ENCODE data around the gene C22orf31.
A peak's percentile ranks its signal among the peaks of the same experiment; 100 is the strongest.

Gene C22orf31

DNA sequence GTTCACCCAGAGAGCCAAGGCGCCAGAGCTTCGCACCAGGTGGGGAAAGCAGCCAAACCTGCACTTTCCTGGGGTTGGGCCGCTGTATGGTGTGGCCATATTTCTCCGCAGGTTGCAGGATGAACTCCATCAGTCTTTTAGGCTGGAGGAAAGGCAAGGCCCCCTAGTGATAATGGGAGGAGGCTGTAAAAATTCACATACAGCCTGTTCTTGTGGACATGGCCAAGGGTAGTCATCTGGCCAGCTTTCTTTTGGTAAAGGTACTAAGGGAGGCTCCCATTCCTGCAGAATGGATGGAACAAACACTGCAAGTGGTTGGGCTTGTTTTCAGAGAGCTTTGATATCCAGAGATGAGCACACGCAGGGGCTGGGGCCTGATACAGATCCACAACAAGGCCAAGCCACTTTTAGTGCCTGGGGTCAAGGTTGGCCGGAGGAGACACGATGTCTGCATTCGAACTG, 29.6 kb downstream of the C22orf31 start:
- Histone ChIP-seq H3K27ac (ENCODE audit: low read length) (peak overlapping the region; percentile 26), H3K27me3 (ENCODE audit: control insufficient read depth, insufficient read depth, low read length) (no peaks in the 10 kb centered on the region), H3K9me3 (ENCODE audit: control insufficient read depth, low read depth, low read length) (no peaks in the 10 kb centered on the region), H3K4me3 (ENCODE audit: low read length) (peak overlapping the region; percentile 58), H3K4me1 (ENCODE audit: control insufficient read depth, low read depth, low read length) (peaks cover 30% of the 10 kb centered on the region), H3K36me3 (ENCODE audit: control insufficient read depth, low read depth, low read length) (no peaks in the 10 kb centered on the region), H3K9ac (ENCODE audit: low read length) (peak overlapping the region; percentile 6)

GRCh38 chr22:29031227-29032011, 30.2 kb downstream of the C22orf31 start:
- H3K9ac ChIP-seq (ENCODE audit: low read length) = peak overlapping the region; percentile 6
- peaks cover 30% of the 10 kb centered on the region for H3K4me1 ChIP-seq (ENCODE audit: control insufficient read depth, low read depth, low read length)
- H3K4me3 ChIP-seq (ENCODE audit: low read length) = peak overlapping the region; percentile 58
- H3K9me3 ChIP-seq (ENCODE audit: control insufficient read depth, low read depth, low read length) = no peaks in the 10 kb centered on the region
- no peaks in the 10 kb centered on the region for H3K27me3 ChIP-seq (ENCODE audit: control insufficient read depth, insufficient read depth, low read length)
- peak overlapping the region; percentile 26 for H3K27ac ChIP-seq (ENCODE audit: low read length)
- H3K36me3 ChIP-seq (ENCODE audit: control insufficient read depth, low read depth, low read length) = no peaks in the 10 kb centered on the region

DNA sequence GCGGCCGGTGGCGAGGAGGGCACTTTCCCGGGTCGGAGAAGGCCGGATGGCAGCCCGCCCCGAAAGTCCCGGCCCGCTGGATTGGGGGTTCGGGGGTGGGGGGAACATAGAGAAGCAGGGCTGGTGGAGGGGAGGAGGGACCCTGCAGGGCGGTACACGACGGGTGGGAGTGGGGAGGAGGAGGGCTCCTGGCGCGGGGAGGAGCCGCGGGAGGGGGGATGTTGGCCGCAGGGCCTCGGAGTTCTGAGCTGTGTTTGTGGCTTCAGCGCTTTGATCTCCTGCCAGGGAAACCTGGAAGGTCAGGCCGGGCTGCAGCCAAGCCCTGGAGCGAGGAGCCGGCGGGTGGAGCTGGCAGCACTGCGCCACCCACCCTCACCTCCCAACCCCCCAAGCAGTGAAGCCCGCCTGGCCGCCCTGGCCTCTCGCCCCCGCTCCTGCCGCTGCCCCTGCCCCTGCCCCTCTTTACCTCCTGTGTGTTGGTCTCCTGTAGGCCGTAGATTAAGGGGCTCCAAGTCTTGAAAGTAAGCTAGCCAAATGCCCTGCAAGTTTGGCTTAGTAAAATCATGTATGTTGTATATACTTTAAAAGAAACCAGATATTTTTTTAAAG, 30.9 kb downstream of the C22orf31 start:
- peak overlapping the region; percentile 6 for H3K9ac ChIP-seq (ENCODE audit: low read length)
- no peaks in the 10 kb centered on the region for H3K27me3 ChIP-seq (ENCODE audit: control insufficient read depth, insufficient read depth, low read length)
- H3K27ac ChIP-seq (ENCODE audit: low read length) = no peak overlapping the region
- H3K4me1 ChIP-seq (ENCODE audit: control insufficient read depth, low read depth, low read length) = peaks cover 30% of the 10 kb centered on the region
- no peaks in the 10 kb centered on the region for H3K9me3 ChIP-seq (ENCODE audit: control insufficient read depth, low read depth, low read length)
- H3K4me3 ChIP-seq (ENCODE audit: low read length) = peak overlapping the region; percentile 58
- no peaks in the 10 kb centered on the region for H3K36me3 ChIP-seq (ENCODE audit: control insufficient read depth, low read depth, low read length)

DNA sequence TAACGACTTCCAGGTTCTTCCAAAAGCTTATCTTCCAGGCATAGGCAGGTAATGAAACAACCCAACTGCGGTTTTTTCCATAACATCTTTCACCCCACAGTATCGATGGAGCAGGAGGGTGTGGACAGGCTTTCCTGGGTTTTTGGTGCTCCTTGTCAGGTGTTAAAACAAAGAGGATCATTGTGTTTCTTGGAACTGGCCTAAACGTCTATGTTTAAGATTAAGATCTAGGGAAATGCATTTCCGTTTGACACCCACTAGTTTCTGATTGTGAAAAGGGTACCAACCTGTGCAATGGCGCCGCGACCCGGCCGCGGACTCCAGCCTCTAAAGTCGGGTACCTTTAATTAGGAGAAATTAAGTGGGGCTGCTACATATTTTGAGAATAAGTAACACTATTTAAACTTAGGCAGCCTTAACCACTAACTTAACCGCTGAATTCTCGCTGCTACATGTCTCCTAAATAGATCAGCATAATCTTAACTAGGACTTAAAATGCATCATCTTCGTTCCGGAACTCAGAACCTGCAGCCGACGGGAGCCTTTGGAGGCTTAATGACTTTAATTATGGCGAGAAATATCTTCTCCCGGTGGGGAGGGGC, 31.5 kb downstream of the C22orf31 start:
- no peaks in the 10 kb centered on the region for H3K9me3 ChIP-seq (ENCODE audit: control insufficient read depth, low read depth, low read length)
- peak overlapping the region; percentile 6 for H3K9ac ChIP-seq (ENCODE audit: low read length)
- no peaks in the 10 kb centered on the region for H3K36me3 ChIP-seq (ENCODE audit: control insufficient read depth, low read depth, low read length)
- H3K4me3 ChIP-seq (ENCODE audit: low read length) = peak overlapping the region; percentile 58
- H3K4me1 ChIP-seq (ENCODE audit: control insufficient read depth, low read depth, low read length) = peaks cover 30% of the 10 kb centered on the region
- no peak overlapping the region for H3K27ac ChIP-seq (ENCODE audit: low read length)
- no peaks in the 10 kb centered on the region for H3K27me3 ChIP-seq (ENCODE audit: control insufficient read depth, insufficient read depth, low read length)

DNA sequence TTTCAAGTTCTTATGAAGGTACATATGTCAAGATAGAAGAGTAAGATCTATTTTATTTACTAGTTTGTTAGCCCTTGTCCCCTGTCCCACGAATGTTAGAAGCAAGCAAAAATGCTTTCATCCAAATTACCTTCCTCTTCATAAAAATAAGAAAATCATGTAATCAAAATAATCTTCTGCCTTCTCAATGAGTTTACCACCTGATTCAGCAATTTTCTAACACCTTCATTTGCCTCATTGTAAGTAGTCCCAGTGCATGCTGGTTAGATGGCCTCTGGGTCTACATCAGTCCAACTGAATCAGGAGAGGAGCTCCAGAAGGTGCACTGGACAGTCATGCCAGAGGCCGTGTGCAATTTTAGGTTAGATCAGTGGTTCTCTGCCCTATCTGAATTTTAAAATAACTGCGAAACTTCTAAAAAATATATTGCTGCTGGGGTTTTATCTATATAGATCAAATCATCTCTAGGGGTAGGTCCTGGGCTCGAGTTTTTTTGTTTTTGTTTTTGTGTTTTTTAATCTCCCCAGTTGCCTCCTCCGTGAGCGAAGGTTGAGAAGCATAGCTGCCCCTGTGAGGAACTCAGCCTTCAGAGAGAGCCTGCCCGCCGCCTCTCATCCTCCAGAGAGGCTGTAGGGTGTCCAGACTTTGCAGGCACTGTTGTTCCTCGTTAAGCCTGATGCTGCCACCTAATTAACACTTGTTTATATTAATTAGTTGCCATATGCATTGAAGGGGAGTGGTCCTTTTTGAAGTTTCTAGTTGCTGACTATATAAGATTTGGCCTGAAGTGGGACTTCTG, 32.2 kb downstream of the C22orf31 start:
- Histone ChIP-seq H3K27me3 (ENCODE audit: control insufficient read depth, insufficient read depth, low read length) (no peaks in the 10 kb centered on the region), H3K4me3 (ENCODE audit: low read length) (peak overlapping the region; percentile 58), H3K9ac (ENCODE audit: low read length) (peak overlapping the region; percentile 6), H3K9me3 (ENCODE audit: control insufficient read depth, low read depth, low read length) (no peaks in the 10 kb centered on the region), H3K4me1 (ENCODE audit: control insufficient read depth, low read depth, low read length) (peaks cover 30% of the 10 kb centered on the region), H3K36me3 (ENCODE audit: control insufficient read depth, low read depth, low read length) (no peaks in the 10 kb centered on the region), H3K27ac (ENCODE audit: low read length) (no peak overlapping the region)

- Histone ChIP-seq H3K4me3 (ENCODE audit: low read length) (no peak overlapping the region), H3K27me3 (ENCODE audit: control insufficient read depth, insufficient read depth, low read length) (no peaks in the 10 kb centered on the region), H3K27ac (ENCODE audit: low read length) (no peak overlapping the region), H3K4me1 (ENCODE audit: control insufficient read depth, low read depth, low read length) (peaks cover 30% of the 10 kb centered on the region), H3K9me3 (ENCODE audit: control insufficient read depth, low read depth, low read length) (no peaks in the 10 kb centered on the region), H3K36me3 (ENCODE audit: control insufficient read depth, low read depth, low read length) (no peaks in the 10 kb centered on the region), H3K9ac (ENCODE audit: low read length) (no peak overlapping the region)
Measured at GRCh38 chr22:29028468-29028867, 33.2 kb downstream of the C22orf31 start.

DNA sequence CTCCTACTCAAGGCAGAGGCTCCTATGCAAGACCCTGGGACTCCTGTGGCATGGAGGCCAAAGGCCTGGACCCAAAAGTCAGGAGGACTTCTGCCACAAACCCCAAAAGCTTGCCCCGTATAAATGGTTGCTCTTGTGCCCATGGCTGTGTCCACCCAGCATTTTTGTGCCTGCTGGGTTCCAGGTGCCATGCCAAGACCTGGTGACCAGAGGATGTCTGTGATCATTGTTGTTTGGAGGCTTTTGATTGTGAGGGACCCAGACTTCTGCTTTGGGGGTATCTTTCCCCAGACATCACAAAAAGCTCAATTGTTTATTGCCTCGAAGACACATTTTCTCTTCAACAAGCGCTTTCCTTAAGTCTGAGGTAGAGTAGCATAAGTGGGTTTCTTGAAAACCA, 35.1 kb downstream of the C22orf31 start:
- Histone ChIP-seq H3K27me3 (ENCODE audit: control insufficient read depth, insufficient read depth, low read length) (no peaks in the 10 kb centered on the region), H3K4me3 (ENCODE audit: low read length) (no peak overlapping the region), H3K36me3 (ENCODE audit: control insufficient read depth, low read depth, low read length) (no peaks in the 10 kb centered on the region), H3K9ac (ENCODE audit: low read length) (no peak overlapping the region), H3K9me3 (ENCODE audit: control insufficient read depth, low read depth, low read length) (no peaks in the 10 kb centered on the region), H3K27ac (ENCODE audit: low read length) (no peak overlapping the region), H3K4me1 (ENCODE audit: control insufficient read depth, low read depth, low read length) (peaks cover 31% of the 10 kb centered on the region)

DNA sequence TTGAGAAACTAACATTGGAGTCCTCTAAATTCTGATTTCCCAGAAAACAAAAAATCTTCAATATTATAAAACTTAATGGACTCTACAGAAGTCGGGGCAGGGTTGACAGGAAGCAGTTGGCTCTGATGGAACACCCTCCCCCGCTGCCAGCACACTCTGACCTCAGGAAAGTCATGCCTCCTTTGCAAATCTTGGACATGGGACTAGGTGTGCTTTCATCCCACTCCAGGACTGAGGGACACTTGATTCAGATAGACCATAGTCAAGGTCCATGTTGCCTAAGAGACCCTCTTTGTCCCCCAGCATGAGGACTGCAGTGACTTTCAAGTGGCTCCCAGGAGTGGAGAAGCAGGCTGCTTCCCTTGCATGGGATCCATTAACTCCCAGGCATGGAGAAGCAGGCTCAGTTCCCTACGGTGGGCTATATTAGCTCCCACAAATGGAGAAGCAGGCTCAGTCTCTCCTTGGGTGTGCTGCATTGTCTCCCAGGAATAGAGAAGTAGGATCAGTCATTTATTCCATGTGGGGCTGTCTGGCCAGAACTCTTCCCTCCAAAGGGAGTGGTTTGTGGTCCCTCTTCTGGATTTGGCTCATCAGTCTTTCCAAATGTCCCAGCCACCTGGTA, 38.3 kb downstream of the C22orf31 start:
- no peak overlapping the region for H3K4me3 ChIP-seq (ENCODE audit: low read length)
- H3K9me3 ChIP-seq (ENCODE audit: control insufficient read depth, low read depth, low read length) = no peaks in the 10 kb centered on the region
- H3K4me1 ChIP-seq (ENCODE audit: control insufficient read depth, low read depth, low read length) = peaks cover 12% of the 10 kb centered on the region
- no peak overlapping the region for H3K9ac ChIP-seq (ENCODE audit: low read length)
- no peak overlapping the region for H3K27ac ChIP-seq (ENCODE audit: low read length)
- H3K36me3 ChIP-seq (ENCODE audit: control insufficient read depth, low read depth, low read length) = no peaks in the 10 kb centered on the region
- H3K27me3 ChIP-seq (ENCODE audit: control insufficient read depth, insufficient read depth, low read length) = no peaks in the 10 kb centered on the region

DNA sequence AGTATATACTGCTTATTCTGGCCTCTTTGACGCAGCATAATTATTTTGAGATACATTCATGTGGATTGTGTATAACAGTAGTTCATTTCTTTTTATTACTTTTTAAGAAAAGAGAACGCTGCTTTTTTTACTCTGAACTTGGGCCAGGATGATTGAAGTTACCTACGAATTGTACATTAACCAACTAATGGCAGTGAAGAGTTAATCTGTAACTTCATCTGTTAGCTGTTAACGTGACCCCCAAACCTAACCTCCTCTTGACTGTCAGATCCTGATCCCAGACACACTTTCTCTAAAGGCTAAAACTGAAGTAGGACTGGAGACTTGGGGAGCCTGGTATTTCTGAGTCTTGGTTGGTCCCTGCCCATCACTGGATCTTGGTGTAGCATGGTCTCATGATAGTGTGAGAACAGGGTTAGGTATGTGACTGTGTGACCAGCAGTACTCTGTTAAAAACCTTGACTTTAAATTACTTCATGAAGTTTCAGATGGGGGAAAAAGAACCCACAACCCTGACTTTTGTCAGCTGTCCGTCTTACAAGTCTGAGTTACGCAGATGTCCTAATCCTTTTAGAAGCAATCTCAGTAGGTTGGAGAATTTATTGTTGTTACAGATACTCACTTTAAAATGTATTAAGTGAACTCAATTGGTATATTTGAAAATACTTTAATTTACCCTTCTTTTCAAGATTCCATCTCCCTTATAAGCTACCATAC, 39.4 kb downstream of the C22orf31 start:
- no peaks in the 10 kb centered on the region for H3K9me3 ChIP-seq (ENCODE audit: control insufficient read depth, low read depth, low read length)
- H3K27me3 ChIP-seq (ENCODE audit: control insufficient read depth, insufficient read depth, low read length) = no peaks in the 10 kb centered on the region
- no peak overlapping the region for H3K4me3 ChIP-seq (ENCODE audit: low read length)
- H3K27ac ChIP-seq (ENCODE audit: low read length) = no peak overlapping the region
- H3K4me1 ChIP-seq (ENCODE audit: control insufficient read depth, low read depth, low read length) = peaks cover 12% of the 10 kb centered on the region
- H3K9ac ChIP-seq (ENCODE audit: low read length) = no peak overlapping the region
- no peaks in the 10 kb centered on the region for H3K36me3 ChIP-seq (ENCODE audit: control insufficient read depth, low read depth, low read length)

DNA sequence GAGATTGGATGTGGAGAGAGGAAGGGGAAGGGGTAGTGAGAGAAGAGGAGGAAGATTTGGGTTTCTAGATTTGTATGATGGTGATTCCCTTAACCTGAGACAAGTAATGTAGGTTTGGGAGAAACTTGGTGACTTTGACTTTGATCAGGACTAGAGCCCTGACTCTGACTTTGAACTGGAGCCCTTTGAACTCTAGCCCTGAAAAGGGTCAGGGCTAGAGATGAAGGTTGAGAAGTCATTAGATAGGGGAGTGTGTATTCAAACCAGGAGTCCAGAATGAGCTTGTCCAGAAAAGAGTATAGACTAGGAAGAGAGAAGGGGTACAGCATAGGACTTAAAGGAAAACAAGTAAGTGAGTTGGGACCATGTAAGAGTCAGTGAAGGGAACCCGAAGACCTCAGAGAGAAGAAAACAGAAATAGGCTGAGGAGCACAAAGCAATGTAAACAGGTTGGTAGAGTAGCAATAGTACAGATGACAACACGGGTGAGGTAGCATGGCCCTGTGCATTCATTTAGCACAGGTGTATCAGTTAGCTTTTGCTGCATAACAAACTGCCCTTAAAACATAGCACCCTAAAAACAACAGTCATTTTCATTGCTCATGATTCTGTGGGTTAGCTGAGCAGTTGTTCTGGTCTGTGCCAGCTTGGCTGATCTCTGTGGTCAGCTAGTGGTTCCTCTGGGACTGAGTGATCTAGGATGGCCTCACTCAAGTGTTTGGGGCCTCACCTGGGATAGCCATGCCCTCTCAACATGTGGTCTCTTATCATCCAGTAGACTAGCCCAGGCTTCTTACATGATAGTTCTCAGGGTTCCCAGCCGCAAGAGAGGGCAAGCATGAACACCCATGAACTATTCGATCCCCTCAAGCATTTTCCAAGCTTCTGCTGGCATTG, 43.1 kb downstream of the C22orf31 start:
- no peaks in the 10 kb centered on the region for H3K36me3 ChIP-seq (ENCODE audit: control insufficient read depth, low read depth, low read length)
- no peaks in the 10 kb centered on the region for H3K27me3 ChIP-seq (ENCODE audit: control insufficient read depth, insufficient read depth, low read length)
- no peak overlapping the region for H3K27ac ChIP-seq (ENCODE audit: low read length)
- peaks cover 21% of the 10 kb centered on the region for H3K4me1 ChIP-seq (ENCODE audit: control insufficient read depth, low read depth, low read length)
- H3K9ac ChIP-seq (ENCODE audit: low read length) = no peak overlapping the region
- H3K9me3 ChIP-seq (ENCODE audit: control insufficient read depth, low read depth, low read length) = no peaks in the 10 kb centered on the region
- H3K4me3 ChIP-seq (ENCODE audit: low read length) = no peak overlapping the region

All from iPS-18a (cell line).